Measurements from ENCODE around the gene C9. TPM values are rescaled to one million over a fixed set of nuclear protein-coding genes. Genes with fewer than 3 reads are reported as not detected.

Gene C9
- total and polyA plus RNA-seq, 11 donors = 0.04 to 0.29 TPM; not detected in 9

GRCh38 chr5:39400713-39401578 is 36.7 kb upstream of the C9 start:
- DNase-seq (no peak), ATAC-seq (no peak)
- H3K9me3 ChIP-seq = no peaks in the 10 kb centered on the region
- peaks cover 0 to 74% (median 22%) of the 10 kb centered on the region in 12 donors for H3K4me1 ChIP-seq
- H3K4me3 ChIP-seq = no peak overlapping the region
- H3K27me3 ChIP-seq = no peaks in the 10 kb centered on the region
- 73 to 89% (median 81%) methylated on average over 5 of the region's 5 CpGs for WGBS, 4 donors
- peak overlapping the region in 5 of 12 donors; percentile 47 to 91 (median 76) for H3K27ac ChIP-seq
- no peak for TF ChIP-seq POLR2A (IDR thresholded peaks at IDR 0.05)
- no peak for TF ChIP-seq CTCF (IDR thresholded peaks at IDR 0.05)
- intact Hi-C loops (cut with DNase I) = no loop called here
- peaks cover 0 to 26% (median 8%) of the 10 kb centered on the region in 9 donors for H3K36me3 ChIP-seq

GRCh38 chr5:39399135-39400036 is 35.1 kb upstream of the C9 start:
- H3K27ac ChIP-seq = peak overlapping the region in 11 of 12 donors; percentile 27 to 91 (median 63)
- no peaks in the 10 kb centered on the region for H3K9me3 ChIP-seq
- intact Hi-C loops (cut with DNase I) = no loop called here
- H3K27me3 ChIP-seq = no peaks in the 10 kb centered on the region
- peak; percentile 74 to 94 (median 91) for ATAC-seq
- H3K4me3 ChIP-seq = peak overlapping the region in 2 of 12 donors; percentile 5 to 6
- H3K4me1 ChIP-seq = peaks cover 0 to 81% (median 24%) of the 10 kb centered on the region in 12 donors
- peaks cover 0 to 27% (median 10%) of the 10 kb centered on the region in 9 donors for H3K36me3 ChIP-seq
- WGBS, 4 donors = 30 to 52% (median 40%) methylated on average over 1 of the region's 1 CpG
- TF ChIP-seq POLR2A (IDR thresholded peaks at IDR 0.05) (no peak), CTCF (IDR thresholded peaks at IDR 0.05) (no peak)
- no peak for DNase-seq

- intact Hi-C loops (cut with DNase I) = no loop called here
- Histone ChIP-seq H3K9me3 (no peaks in the 10 kb centered on the region), H3K27ac (peak overlapping the region in 2 of 12 donors; percentile 14 to 91), H3K4me1 (peaks cover 0 to 66% (median 24%) of the 10 kb centered on the region in 12 donors), H3K36me3 (peaks cover 0 to 41% (median 33%) of the 10 kb centered on the region in 9 donors), H3K27me3 (no peaks in the 10 kb centered on the region), H3K4me3 (no peak overlapping the region)
- DNase-seq = no peak
- TF ChIP-seq CTCF (IDR thresholded peaks at IDR 0.05) = no peak
- no peak for TF ChIP-seq POLR2A (IDR thresholded peaks at IDR 0.05)
- no peak for ATAC-seq
- WGBS, 4 donors = 86 to 98% (median 94%) methylated on average over 3 of the region's 3 CpGs
Measured at GRCh38 chr5:39396843-39397242, 32.5 kb upstream of the C9 start.

GRCh38 chr5:39395521-39395920 is 31.2 kb upstream of the C9 start:
- H3K36me3 ChIP-seq = peaks cover 0 to 54% (median 46%) of the 10 kb centered on the region in 9 donors
- H3K27me3 ChIP-seq = no peaks in the 10 kb centered on the region
- no peaks in the 10 kb centered on the region for H3K9me3 ChIP-seq
- DNase-seq (no peak), ATAC-seq (no peak)
- intact Hi-C loops (cut with DNase I) = no loop called here
- TF ChIP-seq CTCF (IDR thresholded peaks at IDR 0.05) (no peak), POLR2A (IDR thresholded peaks at IDR 0.05) (no peak)
- H3K4me3 ChIP-seq = no peak overlapping the region
- no peak overlapping the region for H3K27ac ChIP-seq
- H3K4me1 ChIP-seq = peaks cover 0 to 54% (median 19%) of the 10 kb centered on the region in 12 donors

Data from heart left ventricle (tissue), 16 donors.